Stomach (tissue), 4 donors: ENCODE measurements around the gene LYPD3.
"Not testable (repeated sequence)": the region's sequence is repeated elsewhere in the genome, so short reads cannot be mapped to it uniquely, and the experiment has no call there.

Experiments used
- CTCF ChIP-seq, 7 experiments: fragments of 450-650 bp in 4 of 7; fragments of 200-600 bp in 3 of 7; sonication (generic) in 3 of 7; IDR thresholded peaks; one replicate each; pipeline ENCODE4 v1.5.1; 2016 to 2019; ENCODE audit warnings: antibody characterized with exemption in 7 of 7, control low read depth in 2 of 7, mild to moderate bottlenecking in 1 of 7
- EP300 ChIP-seq: sonication (generic); formaldehyde crosslinking; IDR thresholded peaks from one replicate; pipeline ENCODE4 v1.6.1; 2017; ENCODE audit warnings: antibody characterized with exemption
- POLR2AphosphoS5 ChIP-seq, 3 donors: sonication (generic); formaldehyde crosslinking; IDR thresholded peaks; one replicate each; pipeline ENCODE4 v1.6.1; 2016; ENCODE audit warnings: antibody characterized with exemption in 3 of 3

DNA sequence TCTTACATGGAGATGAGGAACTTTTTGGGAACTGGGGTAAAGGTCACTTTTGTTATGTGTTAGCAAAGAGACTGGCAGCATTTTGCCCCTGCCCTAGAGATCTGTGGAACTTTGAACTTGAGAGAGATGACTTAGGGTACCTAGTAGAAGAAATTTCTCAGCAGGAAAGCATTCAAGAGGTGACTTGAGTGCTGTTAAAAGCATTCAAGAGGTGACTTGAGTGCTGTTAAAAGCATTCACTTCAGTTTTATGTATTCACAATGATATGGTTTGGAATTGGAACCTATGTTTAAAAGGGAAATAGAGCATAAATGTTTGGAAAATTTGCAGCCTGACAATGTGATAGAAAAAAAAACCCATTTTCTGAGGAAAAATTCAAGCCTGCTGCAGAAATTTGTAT is 47.0 kb upstream of the LYPD3 start:
- TF ChIP-seq CTCF (IDR thresholded peaks at IDR 0.05); EP300; POLR2AphosphoS5 (IDR thresholded peaks at IDR 0.05): not testable (repeated sequence)
